Sigmoid colon (tissue), 4 donors: ENCODE measurements around the gene TUBB1.

Experiments used
- CTCF ChIP-seq, 4 experiments: fragments of 450-650 bp in 3 of 4; fragments of 200-600 bp in 1 of 4; IDR thresholded peaks; one replicate each; pipeline ENCODE4 v1.5.1; 2016 to 2019; ENCODE audit warnings: antibody characterized with exemption in 4 of 4, mild to moderate bottlenecking in 3 of 4, moderate library complexity in 2 of 4
- POLR2A ChIP-seq, 2 donors: fragments of 450-650 bp; IDR thresholded peaks; one replicate each; pipeline ENCODE4 v1.6.1; 2016; ENCODE audit warnings: antibody characterized with exemption in 2 of 2, mild to moderate bottlenecking in 2 of 2, moderate library complexity in 2 of 2
- POLR2AphosphoS5 ChIP-seq, 4 donors: sonication (generic); formaldehyde crosslinking; IDR thresholded peaks; one replicate each; pipeline ENCODE4 v1.6.1; 2017; ENCODE audit warnings: antibody characterized with exemption in 4 of 4

DNA sequence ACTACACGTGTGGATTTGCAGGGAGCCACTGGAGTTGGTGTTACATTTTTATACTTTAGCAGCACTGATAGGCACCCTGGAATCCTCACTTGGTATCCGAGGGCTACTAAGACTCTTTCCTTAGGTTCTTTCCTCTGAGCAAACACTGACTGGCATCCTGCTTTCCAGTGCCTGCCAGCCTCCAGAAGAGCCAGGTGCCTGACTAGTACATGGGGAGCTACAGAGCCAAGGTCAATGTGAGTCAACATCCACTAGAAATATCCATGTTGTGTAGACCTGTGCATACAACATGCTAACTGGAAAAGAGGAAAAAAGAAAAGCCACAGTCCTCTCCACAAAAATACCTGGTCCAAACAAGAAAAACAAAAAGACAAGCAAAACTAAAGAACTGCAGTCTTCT lies 5.9 kb downstream of the TUBB1 start:
- no peak for TF ChIP-seq POLR2A (IDR thresholded peaks at IDR 0.05)
- TF ChIP-seq CTCF (IDR thresholded peaks at IDR 0.05), result no peak
- no peak for TF ChIP-seq POLR2AphosphoS5 (IDR thresholded peaks at IDR 0.05)
